ENCODE data around the gene CYP39A1.

The CYP39A1 gene

DNA sequence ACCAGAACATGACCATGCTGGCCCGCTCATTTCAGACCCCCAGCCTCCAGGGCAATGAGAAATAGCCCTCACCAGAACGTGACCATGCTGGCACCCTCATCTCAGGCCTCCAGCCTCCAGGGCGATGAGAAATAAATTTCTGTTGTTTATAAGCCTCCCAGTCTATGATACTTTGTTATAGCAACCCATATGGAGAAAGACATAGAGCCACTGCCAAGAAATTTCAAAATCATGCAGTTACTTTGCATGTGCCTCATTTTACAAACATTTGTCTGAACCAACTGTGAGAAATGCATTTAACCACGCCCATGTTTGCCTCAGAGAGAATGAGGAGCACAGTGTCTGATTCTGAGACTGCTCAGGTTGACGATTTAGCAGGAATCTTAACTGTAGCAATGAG, 15.5 kb downstream of the CYP39A1 start:
- no peaks in the 10 kb centered on the region for H3K36me3 ChIP-seq (replicated peaks)
- DNase-seq (ENCODE audit: low spot score in 2 of 2): no peak
- no peaks in the 10 kb centered on the region for H3K4me1 ChIP-seq
- H3K27me3 ChIP-seq (ENCODE audit: low read depth): no peaks in the 10 kb centered on the region
- no peak overlapping the region for H3K4me3 ChIP-seq
- in situ Hi-C loops (cut with MboI; ENCODE audit: low sequenced_read_pairs): no loop called here
- no peaks in the 10 kb centered on the region for H3K9me3 ChIP-seq

DNA sequence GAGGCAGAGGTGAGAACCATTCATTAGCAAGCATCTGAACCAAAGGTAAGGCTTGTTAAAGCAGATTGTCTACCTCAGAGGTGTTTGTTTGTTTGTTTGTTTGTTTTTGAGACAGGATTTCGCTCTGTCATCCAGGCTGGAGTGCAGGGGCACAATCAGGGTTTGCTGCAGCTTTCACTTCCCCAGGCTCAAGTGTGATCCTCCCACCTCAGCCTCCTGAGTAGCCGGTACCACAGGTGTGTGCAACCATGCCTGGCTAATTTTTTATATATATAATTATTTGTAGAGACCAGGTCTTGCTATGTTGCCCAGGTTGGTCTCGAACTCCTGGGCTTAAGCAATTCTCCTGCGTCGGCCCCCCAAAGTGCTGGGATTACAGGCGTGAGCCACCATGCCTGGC, 17.2 kb downstream of the CYP39A1 start:
- Histone ChIP-seq H3K36me3 (replicated peaks) (no peaks in the 10 kb centered on the region), H3K9me3 (no peaks in the 10 kb centered on the region), H3K4me3 (no peak overlapping the region), H3K4me1 (no peaks in the 10 kb centered on the region), H3K27me3 (ENCODE audit: low read depth) (no peaks in the 10 kb centered on the region)
- no peak for DNase-seq (ENCODE audit: low spot score in 2 of 2)
- in situ Hi-C loops (cut with MboI; ENCODE audit: low sequenced_read_pairs): no loop called here

DNA sequence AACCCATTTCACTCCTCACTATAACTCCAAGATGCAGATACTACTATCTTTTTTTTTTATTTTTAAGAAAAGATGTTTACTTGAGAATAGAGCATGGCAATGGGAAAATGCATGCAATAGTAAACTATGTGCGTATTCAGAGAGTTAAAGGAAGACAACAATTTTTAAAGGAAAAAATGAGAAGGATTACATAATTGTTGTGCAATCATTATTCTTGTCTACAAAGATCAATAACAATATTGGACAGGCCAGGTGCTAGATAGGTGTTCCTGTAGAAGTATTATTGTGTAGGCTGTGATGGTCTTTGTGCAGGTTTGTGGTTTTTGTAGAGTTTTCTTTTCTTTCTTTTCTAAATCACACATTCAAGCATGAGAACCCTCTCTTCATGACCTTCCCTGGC, 20.6 kb downstream of the CYP39A1 start:
- H3K4me3 ChIP-seq: no peak overlapping the region
- H3K27me3 ChIP-seq (ENCODE audit: low read depth): no peaks in the 10 kb centered on the region
- no peaks in the 10 kb centered on the region for H3K9me3 ChIP-seq
- in situ Hi-C loops (cut with MboI; ENCODE audit: low sequenced_read_pairs): no loop called here
- H3K4me1 ChIP-seq: no peaks in the 10 kb centered on the region
- no peak for DNase-seq (ENCODE audit: low spot score in 2 of 2)
- no peaks in the 10 kb centered on the region for H3K36me3 ChIP-seq (replicated peaks)

DNA sequence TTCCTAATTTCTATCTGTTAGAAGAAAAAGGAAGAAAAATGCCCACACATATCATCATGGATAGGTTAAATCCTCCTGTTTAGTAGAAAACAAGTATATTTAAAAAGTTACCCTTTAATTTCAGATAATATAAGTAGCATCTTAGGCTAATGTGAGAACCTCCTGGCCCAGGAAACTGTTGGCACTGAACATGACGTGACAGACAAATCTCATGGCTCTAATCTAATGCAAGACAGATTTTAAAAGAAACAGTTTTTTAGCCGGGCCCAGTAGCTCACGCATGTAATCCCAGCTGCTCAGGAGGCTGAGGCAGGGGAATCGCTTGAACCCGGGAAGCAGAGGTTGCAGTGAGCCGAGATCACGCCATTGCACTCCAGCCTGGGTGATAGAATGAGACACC, 22.9 kb downstream of the CYP39A1 start:
- Histone ChIP-seq H3K4me1 (no peaks in the 10 kb centered on the region), H3K27me3 (ENCODE audit: low read depth) (no peaks in the 10 kb centered on the region), H3K4me3 (no peak overlapping the region), H3K9me3 (no peaks in the 10 kb centered on the region), H3K36me3 (replicated peaks) (no peaks in the 10 kb centered on the region)
- in situ Hi-C loops (cut with MboI; ENCODE audit: low sequenced_read_pairs): no loop called here
- no peak for DNase-seq (ENCODE audit: low spot score in 2 of 2)

DNA sequence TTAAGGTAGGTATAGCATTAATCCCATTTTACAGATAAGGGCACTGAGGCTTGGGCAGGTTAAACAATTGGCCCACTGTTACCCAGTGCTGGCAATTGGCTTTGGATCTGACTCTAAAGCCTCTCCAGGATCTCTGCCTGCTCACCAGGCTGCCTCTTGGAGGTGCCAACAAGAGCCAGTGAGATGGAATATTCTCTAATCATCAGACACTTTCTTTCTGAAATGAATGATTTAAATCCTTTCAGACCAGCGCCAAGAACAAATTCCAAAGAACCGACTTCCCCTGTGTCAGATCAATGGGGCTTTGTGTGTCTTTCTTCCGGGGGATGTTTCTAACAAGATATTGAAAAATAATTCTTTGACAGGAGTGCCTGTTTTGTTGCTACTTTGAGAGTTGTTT, 23.6 kb downstream of the CYP39A1 start:
- Histone ChIP-seq H3K9me3 (no peaks in the 10 kb centered on the region), H3K27me3 (ENCODE audit: low read depth) (no peaks in the 10 kb centered on the region), H3K4me1 (no peaks in the 10 kb centered on the region), H3K36me3 (replicated peaks) (no peaks in the 10 kb centered on the region), H3K4me3 (no peak overlapping the region)
- in situ Hi-C loops (cut with MboI; ENCODE audit: low sequenced_read_pairs): no loop called here
- DNase-seq (ENCODE audit: low spot score in 2 of 2): no peak

DNA sequence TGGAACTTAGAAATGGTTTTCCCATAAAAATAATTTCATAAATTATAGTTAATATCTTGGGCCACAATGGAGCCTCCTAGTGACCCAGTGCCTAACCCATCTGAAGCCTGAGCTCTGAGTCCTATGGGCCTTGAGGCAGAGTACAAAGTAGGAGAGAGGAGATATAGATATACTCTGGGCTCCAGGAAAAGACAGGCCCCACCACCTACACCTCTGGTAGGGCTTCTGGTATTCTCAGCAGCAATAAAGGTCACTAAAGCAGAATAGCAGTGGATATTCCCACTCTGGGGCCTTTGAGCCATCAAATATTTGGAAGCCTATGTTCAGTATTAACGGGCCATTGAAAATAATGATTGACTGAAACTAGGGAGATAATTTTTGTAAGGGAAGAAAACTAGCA, 24.1 kb downstream of the CYP39A1 start:
- in situ Hi-C loops (cut with MboI; ENCODE audit: low sequenced_read_pairs): no loop called here
- no peaks in the 10 kb centered on the region for H3K36me3 ChIP-seq (replicated peaks)
- H3K27me3 ChIP-seq (ENCODE audit: low read depth): no peaks in the 10 kb centered on the region
- H3K4me3 ChIP-seq: no peak overlapping the region
- no peaks in the 10 kb centered on the region for H3K9me3 ChIP-seq
- no peaks in the 10 kb centered on the region for H3K4me1 ChIP-seq
- DNase-seq (ENCODE audit: low spot score in 2 of 2): no peak

DNA sequence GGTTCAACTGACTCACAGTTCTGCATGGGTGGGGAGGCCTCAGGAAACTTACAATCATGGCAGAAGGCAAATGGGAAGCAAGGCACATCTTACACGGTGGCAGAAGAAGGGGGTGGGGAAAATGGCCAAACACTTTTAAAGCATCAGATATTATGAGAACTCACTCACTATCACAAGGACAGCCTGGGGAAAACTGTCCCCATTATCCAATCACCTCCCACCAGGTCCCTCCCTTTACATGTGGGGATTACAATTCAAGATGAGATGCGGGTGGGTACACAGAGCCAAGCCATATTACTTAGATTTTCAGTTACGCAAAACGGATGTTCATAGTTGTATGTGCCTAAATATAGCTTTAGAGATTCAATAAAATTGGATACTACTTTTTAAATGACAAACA, 25.6 kb downstream of the CYP39A1 start:
- Histone ChIP-seq H3K4me3 (no peak overlapping the region), H3K9me3 (no peaks in the 10 kb centered on the region), H3K36me3 (replicated peaks) (no peaks in the 10 kb centered on the region), H3K4me1 (no peaks in the 10 kb centered on the region), H3K27me3 (ENCODE audit: low read depth) (no peaks in the 10 kb centered on the region)
- in situ Hi-C loops (cut with MboI; ENCODE audit: low sequenced_read_pairs): no loop called here
- no peak for DNase-seq (ENCODE audit: low spot score in 2 of 2)

DNA sequence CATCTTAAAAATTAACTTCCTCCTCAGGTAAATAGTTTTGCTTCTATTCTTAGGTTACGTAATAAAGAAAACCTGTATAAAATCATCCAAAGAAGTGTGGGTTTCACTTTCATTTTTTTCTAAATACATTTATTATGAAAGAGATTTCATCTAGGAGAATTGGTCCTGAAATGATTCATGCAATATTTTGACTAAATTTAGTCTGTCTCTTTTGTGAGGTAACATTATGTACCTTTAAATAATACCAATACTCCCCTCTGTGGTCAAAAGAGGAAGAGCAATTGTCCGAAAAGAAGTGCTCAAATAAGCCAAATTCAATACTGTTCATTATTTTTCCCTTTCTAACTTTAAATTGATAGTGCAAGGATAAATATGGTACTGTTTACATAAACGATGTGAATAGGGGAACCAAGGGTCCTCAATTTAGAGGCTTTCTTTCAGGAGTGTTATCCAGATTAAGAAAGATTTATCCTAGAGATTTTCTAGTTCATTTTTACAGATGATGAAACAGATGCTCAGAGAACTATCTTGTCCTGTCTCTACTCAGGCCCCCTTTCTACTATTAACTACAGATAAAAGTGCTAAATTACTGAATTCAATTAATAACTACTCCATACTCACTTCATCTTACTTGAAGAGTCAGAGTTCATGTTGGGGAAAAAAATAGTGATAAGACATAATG, 26.2 kb downstream of the CYP39A1 start:
- no peak overlapping the region for H3K4me3 ChIP-seq
- H3K9me3 ChIP-seq: no peaks in the 10 kb centered on the region
- in situ Hi-C loops (cut with MboI; ENCODE audit: low sequenced_read_pairs): no loop called here
- H3K4me1 ChIP-seq: no peaks in the 10 kb centered on the region
- H3K27me3 ChIP-seq (ENCODE audit: low read depth): no peaks in the 10 kb centered on the region
- peak in 1 of 2 experiments; percentile 39 for DNase-seq (ENCODE audit: low spot score in 2 of 2)
- H3K36me3 ChIP-seq (replicated peaks): no peaks in the 10 kb centered on the region

DNA sequence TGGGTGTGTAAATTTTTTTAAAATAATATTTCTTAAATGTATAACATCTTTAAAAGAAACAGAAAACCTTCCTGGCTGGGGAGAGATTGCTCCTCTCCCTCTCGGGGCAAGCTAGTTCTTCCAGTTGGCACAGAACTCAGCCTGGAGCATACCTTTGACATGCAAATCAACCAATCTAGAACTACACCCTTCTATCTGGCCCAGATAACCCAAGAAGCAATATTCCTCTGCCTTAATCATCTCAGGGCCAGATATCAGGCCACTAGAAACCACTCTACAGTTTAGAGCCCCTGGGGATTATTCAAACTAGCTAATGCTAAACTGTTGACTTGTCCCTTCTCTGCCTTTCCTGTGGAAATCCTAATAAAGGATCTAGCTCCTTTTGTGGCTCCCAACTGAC, 33.9 kb downstream of the CYP39A1 start:
- H3K9me3 ChIP-seq: no peaks in the 10 kb centered on the region
- no peaks in the 10 kb centered on the region for H3K4me1 ChIP-seq
- no peak overlapping the region for H3K4me3 ChIP-seq
- DNase-seq (ENCODE audit: low spot score in 2 of 2): no peak
- no peaks in the 10 kb centered on the region for H3K36me3 ChIP-seq (replicated peaks)
- no peaks in the 10 kb centered on the region for H3K27me3 ChIP-seq (ENCODE audit: low read depth)
- in situ Hi-C loops (cut with MboI; ENCODE audit: low sequenced_read_pairs): no loop called here

DNA sequence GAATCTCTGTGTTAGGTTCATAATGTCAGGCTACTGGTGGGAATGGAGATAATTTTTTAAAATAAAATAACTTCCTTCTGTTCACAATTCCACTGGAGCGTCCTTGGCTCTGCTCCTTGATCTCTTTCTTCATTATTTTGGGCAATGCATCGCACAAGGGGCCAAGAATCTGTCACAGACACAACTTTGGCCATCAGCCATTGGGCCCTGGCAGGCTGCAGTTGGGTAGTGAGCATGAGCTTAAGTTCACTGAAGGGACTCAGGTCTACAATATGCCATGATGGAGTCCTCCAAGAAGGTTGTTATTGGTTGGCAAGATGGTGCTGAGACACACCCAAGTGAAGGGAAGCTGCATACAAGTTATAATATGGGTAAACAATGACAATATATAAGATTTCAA, 40.0 kb downstream of the CYP39A1 start:
- Histone ChIP-seq H3K27me3 (ENCODE audit: low read depth) (no peaks in the 10 kb centered on the region), H3K4me1 (no peaks in the 10 kb centered on the region), H3K36me3 (replicated peaks) (no peaks in the 10 kb centered on the region), H3K9me3 (no peaks in the 10 kb centered on the region), H3K4me3 (no peak overlapping the region)
- in situ Hi-C loops (cut with MboI; ENCODE audit: low sequenced_read_pairs): no loop called here
- no peak for DNase-seq (ENCODE audit: low spot score in 2 of 2)

DNA sequence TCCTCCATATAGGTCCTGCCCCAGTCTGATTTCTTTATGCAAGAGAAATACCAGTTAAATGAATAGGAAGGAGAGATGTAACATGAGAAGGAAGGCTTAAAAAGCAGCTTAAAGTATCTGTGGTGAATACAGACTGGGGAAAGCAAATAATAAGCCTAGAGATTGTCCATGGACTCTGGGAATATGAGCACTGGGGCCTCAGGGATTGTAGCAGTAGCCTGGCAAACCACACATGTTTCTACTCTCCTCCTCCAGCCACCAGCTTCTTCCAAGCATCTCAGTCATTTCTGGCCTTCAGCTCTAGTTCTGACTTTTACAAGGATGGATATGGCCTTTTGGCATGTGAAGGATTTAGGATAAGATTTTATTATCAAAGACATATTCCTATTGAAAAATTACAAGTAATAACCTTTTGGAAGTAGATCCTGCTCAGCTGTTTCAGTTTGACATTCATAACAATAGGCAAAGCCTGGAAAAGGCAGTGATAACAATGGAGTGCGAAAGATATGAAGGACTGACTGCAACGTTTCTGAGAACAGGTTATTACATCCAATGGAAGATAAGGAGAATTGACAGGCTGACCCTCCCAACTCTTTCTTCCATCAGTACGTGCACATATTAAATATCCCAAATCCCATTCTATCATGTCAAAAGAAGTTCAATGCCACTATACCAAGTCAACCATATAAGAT, 41.6 kb downstream of the CYP39A1 start:
- Histone ChIP-seq H3K9me3 (no peaks in the 10 kb centered on the region), H3K4me3 (no peak overlapping the region), H3K36me3 (replicated peaks) (no peaks in the 10 kb centered on the region), H3K4me1 (no peaks in the 10 kb centered on the region), H3K27me3 (ENCODE audit: low read depth) (no peaks in the 10 kb centered on the region)
- in situ Hi-C loops (cut with MboI; ENCODE audit: low sequenced_read_pairs): no loop called here
- no peak for DNase-seq (ENCODE audit: low spot score in 2 of 2)

DNA sequence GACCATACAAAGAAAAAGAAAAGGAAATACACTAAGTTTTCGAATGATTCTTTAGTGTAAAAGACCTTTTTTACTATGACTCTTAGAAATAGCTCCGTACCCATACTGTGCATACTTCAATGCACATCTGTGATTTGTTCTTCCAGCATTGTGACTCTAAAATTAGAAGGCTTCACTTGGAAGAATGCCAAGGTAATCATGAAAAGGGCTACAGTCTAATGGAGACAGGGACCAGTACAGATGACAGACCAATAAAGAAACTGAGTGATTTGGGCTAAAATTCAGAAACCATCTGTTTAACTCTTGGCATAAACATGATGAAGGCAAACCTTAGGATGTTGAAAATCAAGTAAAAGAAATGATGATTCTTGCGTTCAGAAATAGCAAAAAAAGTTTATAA, 46.3 kb downstream of the CYP39A1 start:
- no peaks in the 10 kb centered on the region for H3K9me3 ChIP-seq
- in situ Hi-C loops (cut with MboI; ENCODE audit: low sequenced_read_pairs): no loop called here
- DNase-seq (ENCODE audit: low spot score in 2 of 2): no peak
- no peak overlapping the region for H3K4me3 ChIP-seq
- no peaks in the 10 kb centered on the region for H3K36me3 ChIP-seq (replicated peaks)
- no peaks in the 10 kb centered on the region for H3K27me3 ChIP-seq (ENCODE audit: low read depth)
- no peaks in the 10 kb centered on the region for H3K4me1 ChIP-seq

DNA sequence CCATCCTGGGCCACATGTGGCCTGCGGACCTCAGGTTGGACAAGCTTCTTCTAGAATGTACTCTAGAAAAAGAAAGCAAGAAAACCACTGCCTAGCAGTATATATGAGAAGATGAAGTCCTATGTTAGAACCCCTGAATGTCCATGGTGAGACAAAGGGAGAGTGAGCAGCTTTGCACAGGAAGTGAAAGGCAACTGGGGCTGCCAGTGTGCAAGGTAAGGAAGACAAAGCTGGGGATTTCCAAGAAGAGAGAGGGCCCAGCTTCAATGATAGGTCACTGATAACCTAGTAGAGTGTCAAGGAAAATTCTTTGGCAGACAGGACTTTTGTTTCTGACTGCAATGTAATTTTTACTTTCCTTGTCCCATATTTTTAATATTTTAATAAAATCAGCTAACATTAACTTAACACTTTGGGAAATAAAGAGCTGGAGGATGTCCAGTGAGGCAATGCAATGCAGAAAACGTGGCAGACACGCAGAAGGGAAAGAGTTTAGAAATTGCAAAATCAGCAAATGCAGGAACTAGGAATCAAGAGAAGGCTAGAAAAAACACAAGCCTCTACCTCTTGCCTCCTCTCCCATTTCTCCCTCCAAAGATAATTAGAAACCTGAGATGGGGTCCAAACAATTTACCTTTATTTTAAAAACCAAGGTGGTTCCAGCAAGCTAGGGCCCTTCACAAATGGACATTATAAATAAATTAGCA, 47.4 kb downstream of the CYP39A1 start:
- no peak for DNase-seq (ENCODE audit: low spot score in 2 of 2)
- no peaks in the 10 kb centered on the region for H3K4me1 ChIP-seq
- H3K4me3 ChIP-seq: no peak overlapping the region
- H3K9me3 ChIP-seq: no peaks in the 10 kb centered on the region
- no peaks in the 10 kb centered on the region for H3K27me3 ChIP-seq (ENCODE audit: low read depth)
- in situ Hi-C loops (cut with MboI; ENCODE audit: low sequenced_read_pairs): no loop called here
- H3K36me3 ChIP-seq (replicated peaks): no peaks in the 10 kb centered on the region

DNA sequence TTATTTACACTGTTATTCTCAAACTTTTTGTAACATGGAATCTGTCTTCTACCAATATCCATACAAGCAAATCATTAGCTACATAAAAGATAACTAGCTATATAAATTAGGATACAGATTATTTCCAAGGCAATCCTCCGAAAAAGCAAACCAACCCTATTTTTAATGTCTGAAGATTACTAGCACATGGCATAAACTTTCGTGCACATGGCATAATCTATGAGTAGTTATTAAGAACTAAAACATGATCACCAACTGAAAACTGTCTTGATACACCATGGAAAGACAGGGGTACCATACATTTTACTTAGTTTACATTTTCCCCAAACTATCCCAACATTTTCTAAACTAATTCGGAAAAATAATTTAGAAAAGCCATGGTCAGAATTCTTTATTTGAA, 54.4 kb downstream of the CYP39A1 start:
- no peak overlapping the region for H3K4me3 ChIP-seq
- no peaks in the 10 kb centered on the region for H3K36me3 ChIP-seq (replicated peaks)
- no peak for DNase-seq (ENCODE audit: low spot score in 2 of 2)
- no peaks in the 10 kb centered on the region for H3K27me3 ChIP-seq (ENCODE audit: low read depth)
- H3K4me1 ChIP-seq: no peaks in the 10 kb centered on the region
- 0 out of 2 replicates have a peak, but pooled peaks cover 2% of the 10 kb centered on the region for H3K9me3 ChIP-seq
- in situ Hi-C loops (cut with MboI; ENCODE audit: low sequenced_read_pairs): no loop called here

All from HAP-1 (cell line).